ENCODE results near the gene MINPP1. TPM values are rescaled to one million over a fixed set of nuclear protein-coding genes. Genes with fewer than 3 reads are reported as not detected.
A peak's percentile ranks its signal among the peaks of the same experiment; 100 is the strongest.

MINPP1 gene
- total and polyA plus RNA-seq, 2 of the 13 experiments (the other 11 are each of a cell fraction or from before 2014, with no cell fraction given): 19.2 to 53.7 TPM

- TF ChIP-seq HNRNPLL (IDR thresholded peaks at IDR 0.05; ENCODE audit: low read depth, low read length, poor library complexity, severe bottlenecking) (peak; percentile 78), SATB2 (CRISPR knock-in tag; IDR thresholded peaks at IDR 0.05) (0 out of 2 replicates have a peak, but pooled peaks have one; percentile 6), SP140L (CRISPR knock-in tag; IDR thresholded peaks at IDR 0.05; ENCODE audit: borderline replicate concordance) (no peak), ZNF670 (CRISPR knock-in tag; IDR thresholded peaks at IDR 0.05; ENCODE audit: borderline replicate concordance) (peak; percentile 77; the same call in 1 of the 2 replicates), EHMT2 (IDR thresholded peaks at IDR 0.05; ENCODE audit: borderline replicate concordance, low read depth, low read length) (no peak), ZNF343 (CRISPR knock-in tag; IDR thresholded peaks at IDR 0.05) (no peak), ZNF432 (CRISPR knock-in tag; IDR thresholded peaks at IDR 0.05; ENCODE audit: borderline replicate concordance) (no peak), SALL2 (CRISPR knock-in tag; IDR thresholded peaks at IDR 0.05) (0 out of 2 replicates have a peak, but pooled peaks have one; percentile 31), KDM5B (CRISPR knock-in tag; IDR thresholded peaks at IDR 0.05; ENCODE audit: borderline replicate concordance) (peak; percentile 91), ZNF547 (CRISPR knock-in tag; IDR thresholded peaks at IDR 0.05) (peak; percentile 63; the same call in 1 of the 2 replicates), CENPT (CRISPR knock-in tag; IDR thresholded peaks at IDR 0.05; ENCODE audit: low read depth) (no peak; the same call in 1 of the 2 replicates), PHF20 (CRISPR knock-in tag; IDR thresholded peaks at IDR 0.05) (peak; percentile 82), NCOA5 (CRISPR knock-in tag; IDR thresholded peaks at IDR 0.05) (no peak), ZNF335 (CRISPR knock-in tag; IDR thresholded peaks at IDR 0.05) (peak; percentile 7; the same call in 1 of the 2 replicates), ZNF652 (CRISPR knock-in tag; IDR thresholded peaks at IDR 0.05; ENCODE audit: borderline replicate concordance, low read depth) (no peak), ZNF616 (CRISPR knock-in tag; IDR thresholded peaks at IDR 0.05; ENCODE audit: low read depth) (0 out of 2 replicates have a peak, but pooled peaks have one; percentile 89)
- TF ChIP-seq, protein P1, sequence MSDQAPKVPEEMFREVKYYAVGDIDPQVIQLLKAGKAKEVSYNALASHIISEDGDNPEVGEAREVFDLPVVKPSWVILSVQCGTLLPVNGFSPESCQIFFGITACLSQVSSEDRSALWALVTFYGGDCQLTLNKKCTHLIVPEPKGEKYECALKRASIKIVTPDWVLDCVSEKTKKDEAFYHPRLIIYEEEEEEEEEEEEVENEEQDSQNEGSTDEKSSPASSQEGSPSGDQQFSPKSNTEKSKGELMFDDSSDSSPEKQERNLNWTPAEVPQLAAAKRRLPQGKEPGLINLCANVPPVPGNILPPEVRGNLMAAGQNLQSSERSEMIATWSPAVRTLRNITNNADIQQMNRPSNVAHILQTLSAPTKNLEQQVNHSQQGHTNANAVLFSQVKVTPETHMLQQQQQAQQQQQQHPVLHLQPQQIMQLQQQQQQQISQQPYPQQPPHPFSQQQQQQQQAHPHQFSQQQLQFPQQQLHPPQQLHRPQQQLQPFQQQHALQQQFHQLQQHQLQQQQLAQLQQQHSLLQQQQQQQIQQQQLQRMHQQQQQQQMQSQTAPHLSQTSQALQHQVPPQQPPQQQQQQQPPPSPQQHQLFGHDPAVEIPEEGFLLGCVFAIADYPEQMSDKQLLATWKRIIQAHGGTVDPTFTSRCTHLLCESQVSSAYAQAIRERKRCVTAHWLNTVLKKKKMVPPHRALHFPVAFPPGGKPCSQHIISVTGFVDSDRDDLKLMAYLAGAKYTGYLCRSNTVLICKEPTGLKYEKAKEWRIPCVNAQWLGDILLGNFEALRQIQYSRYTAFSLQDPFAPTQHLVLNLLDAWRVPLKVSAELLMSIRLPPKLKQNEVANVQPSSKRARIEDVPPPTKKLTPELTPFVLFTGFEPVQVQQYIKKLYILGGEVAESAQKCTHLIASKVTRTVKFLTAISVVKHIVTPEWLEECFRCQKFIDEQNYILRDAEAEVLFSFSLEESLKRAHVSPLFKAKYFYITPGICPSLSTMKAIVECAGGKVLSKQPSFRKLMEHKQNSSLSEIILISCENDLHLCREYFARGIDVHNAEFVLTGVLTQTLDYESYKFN (CRISPR knock-in tag; conservative IDR thresholded peaks at IDR 0.05): peak; percentile 20; the same call in 1 of the 2 replicates
- TF ChIP-seq, protein P2, sequence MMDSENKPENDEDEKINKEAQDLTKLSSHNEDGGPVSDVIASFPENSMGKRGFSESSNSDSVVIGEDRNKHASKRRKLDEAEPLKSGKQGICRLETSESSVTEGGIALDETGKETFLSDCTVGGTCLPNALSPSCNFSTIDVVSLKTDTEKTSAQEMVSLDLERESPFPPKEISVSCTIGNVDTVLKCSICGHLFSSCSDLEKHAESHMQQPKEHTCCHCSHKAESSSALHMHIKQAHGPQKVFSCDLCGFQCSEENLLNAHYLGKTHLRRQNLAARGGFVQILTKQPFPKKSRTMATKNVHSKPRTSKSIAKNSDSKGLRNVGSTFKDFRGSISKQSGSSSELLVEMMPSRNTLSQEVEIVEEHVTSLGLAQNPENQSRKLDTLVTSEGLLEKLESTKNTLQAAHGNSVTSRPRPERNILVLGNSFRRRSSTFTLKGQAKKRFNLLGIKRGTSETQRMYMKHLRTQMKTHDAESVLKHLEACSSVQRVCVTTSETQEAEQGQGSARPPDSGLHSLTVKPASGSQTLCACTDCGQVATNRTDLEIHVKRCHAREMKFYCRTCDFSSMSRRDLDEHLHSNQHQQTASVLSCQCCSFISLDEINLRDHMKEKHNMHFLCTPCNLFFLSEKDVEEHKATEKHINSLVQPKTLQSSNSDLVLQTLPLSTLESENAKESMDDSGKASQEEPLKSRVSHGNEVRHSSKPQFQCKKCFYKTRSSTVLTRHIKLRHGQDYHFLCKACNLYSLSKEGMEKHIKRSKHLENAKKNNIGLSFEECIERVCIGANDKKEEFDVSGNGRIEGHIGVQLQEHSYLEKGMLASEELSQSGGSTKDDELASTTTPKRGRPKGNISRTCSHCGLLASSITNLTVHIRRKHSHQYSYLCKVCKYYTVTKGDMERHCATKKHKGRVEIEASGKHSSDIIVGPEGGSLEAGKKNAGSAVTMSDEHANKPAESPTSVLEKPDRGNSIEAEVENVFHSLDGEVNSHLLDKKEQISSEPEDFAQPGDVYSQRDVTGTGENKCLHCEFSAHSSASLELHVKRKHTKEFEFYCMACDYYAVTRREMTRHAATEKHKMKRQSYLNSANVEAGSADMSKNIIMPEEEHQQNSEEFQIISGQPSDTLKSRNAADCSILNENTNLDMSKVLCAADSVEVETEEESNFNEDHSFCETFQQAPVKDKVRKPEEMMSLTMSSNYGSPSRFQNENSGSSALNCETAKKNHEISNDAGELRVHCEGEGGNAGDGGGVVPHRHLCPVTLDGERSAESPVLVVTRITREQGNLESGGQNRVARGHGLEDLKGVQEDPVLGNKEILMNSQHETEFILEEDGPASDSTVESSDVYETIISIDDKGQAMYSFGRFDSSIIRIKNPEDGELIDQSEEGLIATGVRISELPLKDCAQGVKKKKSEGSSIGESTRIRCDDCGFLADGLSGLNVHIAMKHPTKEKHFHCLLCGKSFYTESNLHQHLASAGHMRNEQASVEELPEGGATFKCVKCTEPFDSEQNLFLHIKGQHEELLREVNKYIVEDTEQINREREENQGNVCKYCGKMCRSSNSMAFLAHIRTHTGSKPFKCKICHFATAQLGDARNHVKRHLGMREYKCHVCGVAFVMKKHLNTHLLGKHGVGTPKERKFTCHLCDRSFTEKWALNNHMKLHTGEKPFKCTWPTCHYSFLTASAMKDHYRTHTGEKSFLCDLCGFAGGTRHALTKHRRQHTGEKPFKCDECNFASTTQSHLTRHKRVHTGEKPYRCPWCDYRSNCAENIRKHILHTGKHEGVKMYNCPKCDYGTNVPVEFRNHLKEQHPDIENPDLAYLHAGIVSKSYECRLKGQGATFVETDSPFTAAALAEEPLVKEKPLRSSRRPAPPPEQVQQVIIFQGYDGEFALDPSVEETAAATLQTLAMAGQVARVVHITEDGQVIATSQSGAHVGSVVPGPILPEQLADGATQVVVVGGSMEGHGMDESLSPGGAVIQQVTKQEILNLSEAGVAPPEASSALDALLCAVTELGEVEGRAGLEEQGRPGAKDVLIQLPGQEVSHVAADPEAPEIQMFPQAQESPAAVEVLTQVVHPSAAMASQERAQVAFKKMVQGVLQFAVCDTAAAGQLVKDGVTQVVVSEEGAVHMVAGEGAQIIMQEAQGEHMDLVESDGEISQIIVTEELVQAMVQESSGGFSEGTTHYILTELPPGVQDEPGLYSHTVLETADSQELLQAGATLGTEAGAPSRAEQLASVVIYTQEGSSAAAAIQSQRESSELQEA (CRISPR knock-in tag; IDR thresholded peaks at IDR 0.05; ENCODE audit: not compliant biosample characterization): peak; percentile 68
These were observed at the start of gene MINPP1 (continued) for GRCh38 chr10:87504640-87505365.

Measured in HepG2 (cell line).